Fibroblast of peridontal ligament (primary cell): ENCODE results near the gene DPP10.
"Not testable (repeated sequence)": the region's sequence is repeated elsewhere in the genome, so short reads cannot be mapped to it uniquely, and the experiment has no call there.

Experiments
- DNase-seq: peaks from one replicate; pipeline ENCODE4 v3.0.0-alpha.2; 2010; ENCODE audit errors: extremely low read depth

Gene DPP10

DNA sequence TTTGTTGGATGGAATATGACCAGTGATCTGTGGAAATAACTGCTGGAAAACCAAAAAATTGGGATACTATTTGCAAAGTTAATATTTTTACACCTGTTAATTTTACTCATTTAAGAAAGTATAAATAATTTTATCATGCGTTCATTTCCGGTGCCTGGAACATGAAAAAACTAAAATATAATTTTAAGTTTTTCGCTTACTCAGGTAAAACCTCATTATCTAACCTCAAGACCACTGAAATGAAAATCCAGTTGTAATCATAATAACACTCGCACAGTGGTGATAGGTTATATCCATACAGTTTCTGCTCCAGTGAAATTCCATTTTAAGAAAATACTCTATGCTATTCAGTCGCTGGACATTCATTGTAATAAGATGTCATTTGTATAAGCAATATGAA, 517.9 kb downstream of the DPP10 start:
- DNase-seq, result no peak

DNA sequence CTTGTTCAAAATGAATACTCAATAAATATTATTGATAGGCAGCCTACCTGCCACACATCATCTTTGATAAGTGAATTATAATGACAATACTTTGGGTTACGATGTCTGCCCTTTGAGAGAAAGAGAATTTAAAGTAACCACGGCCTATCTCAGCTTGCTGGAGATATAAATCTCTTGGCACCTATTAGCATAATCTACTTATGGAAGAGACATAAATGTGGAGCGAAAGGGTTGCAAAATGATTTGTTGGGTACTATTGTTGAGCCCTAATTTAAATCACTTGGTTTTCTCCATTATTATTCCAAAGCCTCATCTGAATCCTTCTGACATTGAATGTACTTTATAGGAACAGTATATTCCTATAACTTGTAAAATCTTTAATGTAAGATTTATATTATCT, 520.1 kb downstream of the DPP10 start:
- DNase-seq, result no peak

DNA sequence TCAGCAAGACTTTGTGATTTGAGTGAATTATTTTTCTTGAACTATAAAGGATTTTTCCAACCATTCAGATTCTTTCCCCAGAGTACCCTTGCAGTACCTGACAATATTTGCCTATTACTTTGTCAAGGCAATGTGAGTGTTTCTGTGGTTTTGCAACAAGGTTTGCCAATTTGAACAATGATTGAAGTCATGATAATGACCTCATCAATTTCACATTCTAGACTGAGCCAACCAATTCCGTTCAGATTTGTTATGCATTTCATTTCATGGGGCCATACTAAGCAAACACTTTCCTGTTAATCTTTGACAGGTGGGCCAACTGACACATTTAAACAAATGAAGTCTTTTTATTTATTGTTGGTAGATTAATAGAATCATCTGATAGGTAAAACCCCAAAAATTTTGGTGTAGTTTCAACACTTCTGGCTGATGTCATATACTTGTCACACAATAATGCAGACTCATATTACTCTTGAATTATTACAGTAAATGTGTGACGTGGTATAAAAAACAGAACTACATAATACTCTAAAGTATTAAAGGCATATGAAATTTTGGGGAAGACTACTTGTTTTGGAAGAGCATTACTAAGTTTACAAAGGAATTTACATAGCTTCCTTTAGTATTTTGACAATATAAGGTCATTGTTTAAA, 526.4 kb downstream of the DPP10 start:
- DNase-seq, result no peak

DNA sequence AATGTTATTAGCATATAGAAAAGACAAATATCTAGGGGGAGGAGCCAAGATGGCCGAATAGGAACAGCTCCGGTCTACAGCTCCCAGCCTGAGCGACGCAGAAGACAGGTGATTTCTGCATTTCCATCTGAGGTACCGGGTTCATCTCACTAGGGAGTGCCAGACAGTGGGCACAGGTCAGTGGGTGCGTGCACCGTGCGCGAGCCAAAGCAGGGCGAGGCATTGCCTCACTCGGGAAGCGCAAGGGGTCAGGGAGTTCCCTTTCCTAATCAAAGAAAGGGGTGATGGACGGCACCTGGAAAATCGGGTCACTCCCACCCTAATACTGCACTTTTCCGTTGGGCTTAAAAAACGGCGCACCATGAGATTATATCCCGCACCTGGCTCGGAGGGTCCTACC, 561.9 kb downstream of the DPP10 start:
- not testable (repeated sequence) for DNase-seq

DNA sequence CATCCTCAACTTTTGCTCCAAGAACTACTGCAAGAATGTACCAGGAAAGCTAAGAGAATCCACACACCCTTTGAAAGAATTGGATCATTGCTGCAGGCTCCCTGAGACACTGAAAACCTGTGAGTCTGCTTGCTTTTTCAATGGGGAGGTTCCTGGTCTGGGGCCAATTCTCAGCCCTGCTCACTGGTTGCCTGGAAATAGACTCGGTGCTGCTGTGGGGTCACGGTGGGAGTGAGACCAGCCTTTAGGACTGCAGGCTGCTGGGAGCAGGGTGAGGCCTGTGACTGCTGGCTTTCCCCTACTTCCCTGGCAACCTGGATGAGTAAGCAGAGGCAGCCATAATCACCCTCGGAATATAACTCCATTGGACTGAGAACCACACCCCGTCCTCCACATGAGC, 569.3 kb downstream of the DPP10 start:
- no peak for DNase-seq

DNA sequence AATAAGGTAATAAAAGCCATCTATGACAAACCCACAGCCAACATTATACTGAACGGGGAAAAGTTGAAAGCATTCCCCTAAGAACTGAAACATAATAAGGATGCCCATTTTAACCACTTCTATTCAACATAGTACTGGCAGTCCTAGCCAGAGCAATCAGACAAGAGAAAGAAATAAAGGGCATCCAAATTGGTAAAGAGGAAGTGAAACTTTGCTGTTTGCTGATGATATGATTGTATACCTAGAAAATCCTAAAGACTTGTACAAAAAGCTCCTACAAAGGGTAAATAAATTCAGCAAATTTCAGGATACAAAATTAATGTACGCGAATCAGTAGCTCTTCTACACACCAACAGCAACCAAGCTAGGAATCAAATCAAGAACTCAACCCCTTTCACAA, 579.6 kb downstream of the DPP10 start:
- not testable (repeated sequence) for DNase-seq

DNA sequence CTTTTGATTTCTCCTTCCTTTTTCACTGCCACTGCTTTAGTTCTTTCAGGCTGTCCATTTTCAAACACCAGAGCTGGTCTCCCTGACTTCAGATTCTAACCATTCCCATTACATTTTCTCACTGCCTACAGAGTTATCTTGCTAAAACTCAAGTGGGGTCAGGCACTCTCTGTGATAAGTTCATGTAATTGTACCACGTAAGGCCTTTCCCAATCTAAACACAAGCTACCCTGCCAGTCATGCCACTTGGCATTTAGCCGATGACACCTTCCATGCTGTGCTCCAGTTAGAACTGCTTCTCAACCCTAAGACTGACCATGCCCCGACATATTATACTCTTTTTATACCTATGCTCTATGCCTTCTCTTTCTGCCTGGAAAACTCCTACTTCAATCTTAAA, 592.4 kb downstream of the DPP10 start:
- no peak for DNase-seq

DNA sequence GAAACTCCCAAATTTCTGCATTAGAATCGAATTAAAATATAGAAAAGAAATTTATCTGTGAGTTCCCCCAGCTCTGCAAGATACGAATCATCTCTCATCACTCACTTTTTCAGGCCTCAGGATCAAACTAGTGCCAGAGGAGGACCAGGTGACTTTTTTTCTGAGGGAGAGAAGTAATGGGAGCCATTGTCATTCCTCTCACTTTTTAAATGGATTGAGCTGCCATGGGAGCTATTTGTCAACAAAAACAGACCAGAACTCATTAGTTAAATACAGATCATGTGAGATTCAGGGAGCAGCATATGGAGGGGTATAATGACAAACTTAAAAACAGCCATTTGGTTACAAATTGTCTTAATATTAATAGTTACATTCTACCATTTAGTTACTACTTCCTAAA, 594.4 kb downstream of the DPP10 start:
- no peak for DNase-seq

DNA sequence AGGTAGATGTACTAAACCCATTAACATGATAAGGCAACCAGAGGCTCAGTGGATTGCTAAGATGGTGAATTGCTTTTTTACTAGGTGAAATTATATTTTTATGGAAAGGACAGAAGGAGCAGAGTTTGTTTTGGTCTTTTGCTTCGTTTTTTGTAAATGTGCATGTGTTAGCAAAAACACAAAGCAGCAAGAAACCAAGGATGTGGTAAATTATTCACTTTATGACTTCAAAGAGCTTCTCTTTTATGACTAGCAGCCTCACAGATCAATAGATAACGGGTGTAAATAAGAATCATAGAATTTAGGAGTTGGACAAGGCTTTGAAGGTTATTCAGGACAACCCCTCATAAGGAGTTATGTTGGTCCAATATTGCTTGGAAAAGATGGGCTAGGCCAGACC, 615.0 kb downstream of the DPP10 start:
- no peak for DNase-seq

DNA sequence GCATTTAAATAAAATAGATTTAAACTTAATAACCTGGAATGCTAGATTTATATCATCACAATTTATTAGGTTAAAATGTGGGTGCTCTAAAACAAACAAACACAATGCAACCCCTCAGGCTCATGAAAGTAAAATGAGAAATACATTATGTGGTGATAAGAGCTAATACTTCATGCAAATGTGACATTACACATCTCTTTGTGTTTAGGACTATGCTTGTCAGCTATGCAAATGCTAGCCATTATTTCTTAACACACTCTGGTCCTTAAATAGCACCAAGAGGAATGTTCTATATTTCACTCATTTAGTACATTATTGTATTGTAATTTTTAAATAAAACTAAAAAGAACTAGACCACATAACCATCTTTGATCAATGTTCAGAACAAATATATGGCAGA, 627.6 kb downstream of the DPP10 start:
- DNase-seq, result no peak

DNA sequence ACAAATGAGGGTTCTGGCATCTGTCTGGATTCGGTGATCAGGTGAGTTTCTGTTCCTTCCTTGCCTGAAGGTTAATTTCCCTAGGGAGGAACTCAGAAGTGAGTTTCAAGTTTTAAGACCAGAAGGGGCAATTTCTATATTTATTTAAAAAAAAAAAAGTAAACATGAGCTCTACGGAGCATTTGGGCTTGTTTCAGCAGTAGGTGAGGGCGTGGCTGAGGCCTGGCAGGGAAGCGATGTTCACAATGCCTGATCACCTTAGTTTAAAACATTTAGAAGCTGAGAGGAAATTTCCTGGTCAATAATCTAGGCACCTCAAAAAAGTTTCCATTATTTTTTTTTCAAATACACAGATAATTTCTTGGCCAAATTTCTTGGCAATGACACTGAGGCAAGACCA, 629.1 kb downstream of the DPP10 start:
- DNase-seq, result no peak

DNA sequence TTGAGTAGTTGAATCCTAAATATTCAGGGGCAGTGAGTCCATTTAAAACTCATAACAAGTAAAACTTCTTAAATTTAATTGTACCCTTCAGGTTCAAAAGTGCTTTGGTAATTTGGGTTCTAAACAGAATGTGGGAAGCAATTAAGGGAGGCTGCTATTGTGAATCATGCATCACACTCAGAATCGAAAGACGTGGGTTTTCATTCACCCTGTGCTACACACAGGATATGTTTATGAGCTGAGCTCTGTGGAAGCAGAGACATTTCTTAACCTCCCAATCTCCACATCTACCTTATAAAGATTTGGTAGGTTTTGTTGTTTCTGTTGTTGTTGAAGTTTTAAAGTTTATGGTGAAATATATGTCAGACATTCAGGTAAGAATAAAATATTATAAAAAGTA, 633.4 kb downstream of the DPP10 start:
- no peak for DNase-seq

DNA sequence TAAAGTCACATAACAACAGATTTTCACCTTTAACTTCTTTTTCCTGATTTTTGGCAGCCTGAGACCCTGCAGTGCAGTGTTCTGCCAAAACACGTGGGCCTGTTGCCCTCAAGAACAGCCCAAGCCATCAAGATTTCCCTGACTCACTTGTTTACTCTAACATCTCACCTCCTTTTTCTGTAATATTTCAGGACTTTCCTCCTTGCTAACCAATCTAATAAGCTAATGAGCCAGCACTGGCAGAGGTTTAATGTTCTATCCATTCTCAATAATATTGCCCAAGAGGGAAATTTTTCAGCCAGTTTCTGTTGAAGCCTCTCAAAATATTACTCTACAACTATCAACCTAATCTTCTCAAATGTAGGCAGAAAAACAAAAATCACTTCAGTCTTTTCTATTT, 635.2 kb downstream of the DPP10 start:
- DNase-seq, result no peak

DNA sequence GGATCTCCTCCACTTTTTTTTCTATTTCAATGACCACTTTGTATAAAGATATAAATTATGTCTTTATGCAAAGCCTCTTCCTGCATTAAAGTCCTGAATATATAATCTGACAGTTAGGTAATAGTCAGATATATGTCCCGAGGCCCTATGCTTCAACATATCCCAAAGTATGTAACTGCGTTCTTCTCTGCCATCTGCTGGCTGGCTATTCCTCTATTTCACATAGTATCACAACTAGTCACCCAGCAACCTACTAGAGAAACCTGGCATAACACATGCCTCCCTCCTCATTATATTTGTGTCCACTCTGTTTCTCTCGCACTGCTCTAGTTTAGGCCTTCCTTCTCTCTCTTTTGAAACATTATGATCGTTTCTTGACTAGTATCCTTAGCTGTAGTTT, 640.8 kb downstream of the DPP10 start:
- no peak for DNase-seq

DNA sequence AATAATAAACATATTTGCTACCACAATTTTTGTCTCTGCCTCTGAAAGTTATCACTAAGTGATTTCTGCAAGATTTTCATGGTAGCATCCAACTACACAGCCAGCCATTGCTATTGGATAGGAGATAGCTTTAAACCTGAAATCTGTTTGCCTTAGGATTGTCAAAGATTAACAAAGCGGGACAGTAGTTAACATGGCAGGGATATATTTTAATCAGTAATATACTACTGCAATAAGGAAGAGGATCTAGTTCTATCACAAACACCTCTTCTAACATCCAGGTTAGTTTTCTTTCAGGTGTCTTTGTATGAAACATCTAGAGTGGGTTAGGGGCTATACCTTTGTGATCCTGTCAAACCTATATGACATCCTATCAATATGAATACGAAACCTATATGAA, 641.3 kb downstream of the DPP10 start:
- DNase-seq, result no peak

DNA sequence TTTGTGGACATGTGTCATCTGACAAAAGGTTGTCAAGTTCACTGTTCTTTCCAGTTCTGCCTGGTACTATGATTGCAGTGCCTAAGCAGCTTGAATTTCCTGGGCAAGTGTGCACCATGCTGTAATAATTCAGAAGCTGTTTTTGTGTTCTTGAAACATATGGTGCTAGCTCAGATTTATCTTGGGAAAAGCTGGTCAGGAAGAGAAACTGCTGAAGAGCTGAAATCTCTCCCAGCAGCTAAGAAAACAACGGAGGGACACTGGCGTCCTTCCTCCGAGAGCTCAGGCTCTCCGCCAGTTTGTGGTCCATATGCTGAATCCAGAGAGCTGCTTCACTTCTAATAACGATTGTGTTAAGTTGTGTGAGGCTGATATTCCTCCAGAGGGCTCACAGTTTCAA, 642.0 kb downstream of the DPP10 start:
- DNase-seq, result no peak

DNA sequence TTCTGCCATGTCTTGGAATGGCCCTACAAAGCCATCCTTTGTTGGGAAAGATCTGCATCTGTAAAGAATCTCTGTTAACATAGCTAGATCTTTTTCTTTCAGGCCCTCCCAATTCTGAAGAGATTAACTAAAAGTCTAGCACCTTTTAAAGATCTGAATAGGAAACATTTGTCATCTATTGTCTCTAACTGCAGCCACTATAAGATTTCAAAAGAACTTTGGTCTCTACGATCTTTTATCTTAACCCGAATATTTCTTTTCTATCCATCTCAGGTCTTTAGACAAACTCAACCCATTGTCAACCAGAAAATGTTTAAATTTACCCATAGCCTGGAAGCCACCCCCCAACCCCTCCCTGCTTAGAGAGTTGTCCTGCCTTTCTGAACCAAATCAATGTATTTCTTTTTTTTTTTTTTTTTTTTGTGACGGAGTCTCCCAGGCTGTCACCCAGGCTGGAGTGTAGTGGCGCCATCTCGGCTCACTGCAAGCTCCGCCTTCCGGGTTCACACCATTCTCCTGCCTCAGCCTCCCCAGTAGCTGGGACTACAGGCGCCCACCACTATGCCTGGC, 643.7 kb downstream of the DPP10 start:
- not testable (repeated sequence) for DNase-seq

DNA sequence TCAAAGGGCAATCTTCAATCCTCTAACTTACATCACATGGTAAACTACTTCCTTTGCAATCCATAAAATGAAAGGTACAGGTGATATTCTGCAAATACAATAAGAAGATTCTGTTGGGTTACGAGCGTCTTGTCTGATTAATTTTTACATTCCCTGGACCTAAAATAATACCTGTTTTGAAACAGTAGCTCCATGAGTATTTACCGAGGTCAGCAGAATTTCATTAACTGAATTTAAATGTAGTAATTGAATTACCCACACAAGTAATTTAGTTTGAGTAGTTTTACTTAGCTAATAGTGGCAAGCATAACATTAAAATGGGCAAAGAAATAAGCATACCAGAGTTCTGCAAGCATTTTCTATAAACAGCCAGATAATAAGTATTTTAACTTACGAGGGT, 652.0 kb downstream of the DPP10 start:
- DNase-seq, result no peak

DNA sequence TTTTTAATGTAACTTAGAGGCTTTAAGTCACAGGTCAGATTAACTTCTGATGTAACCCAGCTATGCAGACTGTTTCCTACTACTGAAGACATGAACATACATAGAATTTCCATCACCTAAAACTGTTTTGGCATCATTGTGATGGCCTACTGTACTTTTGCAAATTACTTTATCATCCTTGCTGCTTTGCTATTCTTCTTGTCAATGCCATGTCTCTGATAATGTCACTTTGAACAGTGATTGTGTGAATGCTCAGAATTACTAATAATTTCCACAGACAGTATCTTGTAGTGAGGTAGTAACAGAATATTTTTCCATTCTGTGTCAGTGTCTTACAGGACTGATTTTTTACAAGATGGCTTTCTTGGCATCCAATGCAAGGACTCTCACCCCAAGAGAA, 663.5 kb downstream of the DPP10 start:
- DNase-seq, result no peak

DNA sequence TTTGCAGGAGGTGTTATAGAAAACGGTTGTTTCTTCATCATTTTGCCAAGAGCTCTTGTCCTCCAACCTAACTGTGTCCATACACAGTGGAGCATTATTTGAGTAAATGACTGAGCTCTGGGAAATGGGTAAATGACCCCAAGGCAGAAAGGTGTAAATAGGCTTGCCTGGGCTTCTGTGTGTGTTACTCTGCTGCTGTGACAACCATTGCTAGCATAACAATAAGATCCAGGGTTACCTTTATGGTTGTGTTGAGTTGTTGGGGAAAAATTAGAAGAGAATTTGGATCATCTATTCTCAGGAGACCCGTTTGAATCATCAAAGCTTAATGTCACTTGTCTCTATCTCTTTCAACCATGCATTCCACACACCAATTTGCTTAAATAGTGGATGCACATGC, 672.7 kb downstream of the DPP10 start:
- DNase-seq, result no peak

DNA sequence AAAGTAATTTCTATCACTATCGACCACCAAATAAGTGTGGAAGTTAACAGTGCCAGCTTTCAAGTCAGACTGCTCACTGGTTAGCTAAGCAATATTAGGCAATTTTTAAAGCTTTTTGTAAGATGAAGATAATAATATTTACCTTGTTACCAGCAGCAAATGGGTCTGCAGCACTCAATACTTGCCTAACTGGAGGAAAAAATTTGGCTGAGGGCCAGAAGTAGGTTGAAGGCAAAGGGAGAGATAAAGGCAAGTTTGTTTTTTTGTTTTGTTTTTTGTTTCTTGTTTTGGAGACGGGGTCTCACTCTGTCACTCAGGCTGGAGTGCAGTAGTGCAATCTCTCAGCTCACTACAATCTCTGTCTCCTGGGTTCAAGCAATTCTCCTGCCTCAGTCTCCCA, 675.9 kb downstream of the DPP10 start:
- no peak for DNase-seq

DNA sequence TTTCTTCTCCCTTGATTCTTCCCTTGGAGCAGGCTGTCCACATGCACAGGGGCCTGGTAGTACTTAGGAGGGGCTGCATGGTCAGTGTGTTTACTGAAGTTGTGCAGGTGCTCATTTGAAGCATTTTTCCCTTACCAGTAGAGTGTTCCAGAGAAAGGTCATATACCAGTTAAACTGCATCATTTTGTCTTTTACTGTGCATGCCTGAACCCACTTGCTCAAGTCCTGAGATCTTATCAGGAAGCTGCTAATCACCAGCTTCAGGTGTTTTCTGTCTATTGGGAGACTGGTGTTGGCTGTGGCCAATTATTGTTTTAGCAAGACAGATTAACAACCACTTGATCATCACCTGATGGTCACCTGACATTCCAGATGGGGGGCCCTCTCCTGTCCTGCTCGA, 676.6 kb downstream of the DPP10 start:
- no peak for DNase-seq

DNA sequence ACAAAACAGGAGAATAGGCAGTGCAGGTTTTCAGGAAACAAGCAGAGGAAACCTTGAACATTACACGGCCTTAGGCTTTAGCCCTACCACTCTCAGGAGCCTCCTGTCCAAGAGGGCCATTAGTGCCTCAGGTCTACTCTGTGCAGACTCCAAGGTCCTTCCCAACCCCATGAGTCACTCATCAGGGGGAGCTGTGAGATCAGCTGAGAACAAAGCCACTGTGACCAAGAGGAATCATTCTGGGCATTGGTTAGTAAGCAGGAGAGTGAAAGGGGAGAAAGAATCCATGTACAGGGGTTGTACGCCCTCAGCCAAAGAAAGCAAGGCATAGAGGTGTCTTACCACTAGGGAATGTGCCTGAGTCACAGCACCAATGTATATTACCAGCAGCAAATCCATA, 680.3 kb downstream of the DPP10 start:
- DNase-seq, result no peak

DNA sequence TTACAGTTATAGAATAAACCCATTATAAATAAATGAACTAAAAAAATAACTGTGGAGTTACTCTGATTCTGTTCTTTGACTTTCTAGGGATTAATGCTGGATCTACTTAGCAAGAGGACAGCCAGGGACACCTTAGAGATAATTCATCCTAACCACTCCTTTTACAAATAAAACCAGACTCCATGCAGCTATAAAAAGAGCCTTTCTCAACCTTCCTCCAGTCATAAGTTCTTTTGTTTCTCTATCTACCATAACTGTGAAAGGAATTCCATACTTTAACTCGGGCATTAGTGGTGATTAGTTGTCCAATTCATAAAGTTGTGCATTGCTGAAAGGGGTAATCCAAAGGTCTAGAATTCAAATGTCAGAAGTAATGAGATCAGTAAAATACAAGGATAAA, 682.4 kb downstream of the DPP10 start:
- no peak for DNase-seq
